ENCODE measurements around the gene CDC16. TPM values are rescaled to one million over a fixed set of nuclear protein-coding genes. Genes with fewer than 3 reads are reported as not detected.

The CDC16 gene
- total and polyA plus RNA-seq, 2 donors from 2014 or later, result 49.3 to 57.7 TPM

GRCh38 chr13:114311387-114311786, 76.7 kb downstream of the CDC16 start:
- no peak overlapping the region for H3K9ac ChIP-seq (ENCODE audit: low read length in 3 of 3)
- H3K9me3 ChIP-seq (ENCODE audit: control insufficient read depth in 2 of 3, insufficient read depth in 1 of 3, low read length in 3 of 3), result no peaks in the 10 kb centered on the region

GRCh38 chr13:114311908-114312307, 77.2 kb downstream of the CDC16 start:
- no peaks in the 10 kb centered on the region for H3K9me3 ChIP-seq (ENCODE audit: control insufficient read depth in 2 of 3, insufficient read depth in 1 of 3, low read length in 3 of 3)
- peaks cover under 1 to 2% (median 2%) of the 10 kb centered on the region in 3 donors for H3K36me3 ChIP-seq (ENCODE audit: control insufficient read depth in 2 of 3, insufficient read depth in 3 of 3, low read length in 3 of 3)
- no peak overlapping the region for H3K27ac ChIP-seq (ENCODE audit: low read depth in 2 of 2, low read length in 2 of 2)
- no peaks in the 10 kb centered on the region for H3K27me3 ChIP-seq (ENCODE audit: control insufficient read depth, insufficient read depth, low read length)
- H3K4me3 ChIP-seq (ENCODE audit: low read length in 3 of 3), result no peak overlapping the region
- peak in 1 of 5 donors; percentile 29 for DNase-seq
- intact Hi-C loops (cut with DNase I), result no loop called here
- no peak for FAIRE-seq
- TF ChIP-seq, protein P1, sequence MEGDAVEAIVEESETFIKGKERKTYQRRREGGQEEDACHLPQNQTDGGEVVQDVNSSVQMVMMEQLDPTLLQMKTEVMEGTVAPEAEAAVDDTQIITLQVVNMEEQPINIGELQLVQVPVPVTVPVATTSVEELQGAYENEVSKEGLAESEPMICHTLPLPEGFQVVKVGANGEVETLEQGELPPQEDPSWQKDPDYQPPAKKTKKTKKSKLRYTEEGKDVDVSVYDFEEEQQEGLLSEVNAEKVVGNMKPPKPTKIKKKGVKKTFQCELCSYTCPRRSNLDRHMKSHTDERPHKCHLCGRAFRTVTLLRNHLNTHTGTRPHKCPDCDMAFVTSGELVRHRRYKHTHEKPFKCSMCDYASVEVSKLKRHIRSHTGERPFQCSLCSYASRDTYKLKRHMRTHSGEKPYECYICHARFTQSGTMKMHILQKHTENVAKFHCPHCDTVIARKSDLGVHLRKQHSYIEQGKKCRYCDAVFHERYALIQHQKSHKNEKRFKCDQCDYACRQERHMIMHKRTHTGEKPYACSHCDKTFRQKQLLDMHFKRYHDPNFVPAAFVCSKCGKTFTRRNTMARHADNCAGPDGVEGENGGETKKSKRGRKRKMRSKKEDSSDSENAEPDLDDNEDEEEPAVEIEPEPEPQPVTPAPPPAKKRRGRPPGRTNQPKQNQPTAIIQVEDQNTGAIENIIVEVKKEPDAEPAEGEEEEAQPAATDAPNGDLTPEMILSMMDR (IDR thresholded peaks at IDR 0.05; ENCODE audit: borderline replicate concordance, extremely low read depth, insufficient read depth), result no peak
- no peak overlapping the region for H3K9ac ChIP-seq (ENCODE audit: low read length in 3 of 3)
- peaks cover 0 to 9% (median 0%) of the 10 kb centered on the region in 3 donors for H3K4me1 ChIP-seq (ENCODE audit: control insufficient read depth in 2 of 3, insufficient read depth in 2 of 3, low read depth in 1 of 3, low read length in 3 of 3)

More at GRCh38 chr13:114311387-114311786, 76.7 kb downstream of the CDC16 start:
- Histone ChIP-seq H3K4me1 (ENCODE audit: control insufficient read depth in 2 of 3, insufficient read depth in 2 of 3, low read depth in 1 of 3, low read length in 3 of 3) (peaks cover 0 to 9% (median 0%) of the 10 kb centered on the region in 3 donors), H3K27me3 (ENCODE audit: control insufficient read depth, insufficient read depth, low read length) (no peaks in the 10 kb centered on the region), H3K36me3 (ENCODE audit: control insufficient read depth in 2 of 3, insufficient read depth in 3 of 3, low read length in 3 of 3) (peaks cover 3 to 8% (median 4%) of the 10 kb centered on the region in 3 donors), H3K4me3 (ENCODE audit: low read length in 3 of 3) (no peak overlapping the region), H3K27ac (ENCODE audit: low read depth in 2 of 2, low read length in 2 of 2) (no peak overlapping the region)
- no peak for FAIRE-seq
- no peak for DNase-seq
- TF ChIP-seq, protein P1 (IDR thresholded peaks at IDR 0.05; ENCODE audit: borderline replicate concordance, extremely low read depth, insufficient read depth), result no peak
- intact Hi-C loops (cut with DNase I), result no loop called here

DNA sequence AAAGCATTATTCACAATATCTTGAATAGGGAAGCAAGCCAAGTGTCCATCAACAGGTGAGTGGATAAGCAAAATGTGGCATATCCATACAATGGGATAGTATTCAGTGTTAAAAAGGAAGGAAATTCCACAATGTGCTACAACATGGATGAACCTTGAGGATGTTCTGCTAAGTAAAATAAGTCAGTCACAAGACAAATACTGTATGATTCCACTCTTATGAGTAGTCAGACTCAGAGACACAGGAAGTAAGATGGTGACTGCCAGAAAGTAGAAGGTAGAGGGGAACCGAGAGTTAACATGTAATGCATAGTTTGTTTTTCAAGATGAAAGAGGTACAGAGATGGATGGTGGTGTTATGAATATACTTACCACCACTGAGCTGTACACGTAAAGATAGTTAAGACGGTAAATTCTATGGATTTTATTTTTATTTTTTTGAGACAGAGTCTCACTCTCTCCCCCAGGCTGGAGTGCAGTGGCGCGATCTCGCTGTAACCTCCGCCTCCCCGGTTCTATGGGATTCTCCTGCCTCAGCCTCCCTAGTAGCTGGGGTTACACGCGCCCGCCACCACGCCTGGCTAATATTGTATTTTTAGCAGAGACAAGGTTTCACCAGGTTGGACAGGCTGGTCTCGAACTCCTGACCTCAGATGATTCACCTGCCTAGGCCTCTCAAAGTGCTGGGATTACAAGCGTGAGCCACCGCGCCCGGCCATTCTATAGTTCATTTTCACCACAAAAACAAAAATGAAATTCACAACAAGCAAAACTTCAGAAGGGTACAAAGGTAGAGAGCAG, 78.6 kb downstream of the CDC16 start:
- DNase-seq, result peak in 1 of 5 donors; percentile 47

More for the DNA sequence above, 78.6 kb downstream of the CDC16 start:
- FAIRE-seq, result no peak
- TF ChIP-seq, protein P1 (IDR thresholded peaks at IDR 0.05; ENCODE audit: borderline replicate concordance, extremely low read depth, insufficient read depth), result no peak
- Histone ChIP-seq H3K4me3 (ENCODE audit: low read length in 3 of 3) (peak overlapping the region; percentile 65 to 89 (median 79)), H3K27me3 (ENCODE audit: control insufficient read depth, insufficient read depth, low read length) (no peaks in the 10 kb centered on the region), H3K36me3 (ENCODE audit: control insufficient read depth in 2 of 3, insufficient read depth in 3 of 3, low read length in 3 of 3) (no peaks in the 10 kb centered on the region), H3K27ac (ENCODE audit: low read depth in 2 of 2, low read length in 2 of 2) (peak overlapping the region; percentile 81 to 85), H3K4me1 (ENCODE audit: control insufficient read depth in 2 of 3, insufficient read depth in 2 of 3, low read depth in 1 of 3, low read length in 3 of 3) (peaks cover 0 to 14% (median 0%) of the 10 kb centered on the region in 3 donors), H3K9ac (ENCODE audit: low read length in 3 of 3) (peak overlapping the region in 2 of 3 donors; percentile 50 to 86), H3K9me3 (ENCODE audit: control insufficient read depth in 2 of 3, insufficient read depth in 1 of 3, low read length in 3 of 3) (no peaks in the 10 kb centered on the region)
- intact Hi-C loops (cut with DNase I), result no loop called here

All from kidney (tissue), 14 donors.